ENCODE results near the gene WFDC5.

GRCh38 chr20:45087814-45088213 is 27.2 kb downstream of the WFDC5 start:
- TF ChIP-seq EP300 (IDR thresholded peaks at IDR 0.05) = no peak
- TF ChIP-seq, protein P1, sequence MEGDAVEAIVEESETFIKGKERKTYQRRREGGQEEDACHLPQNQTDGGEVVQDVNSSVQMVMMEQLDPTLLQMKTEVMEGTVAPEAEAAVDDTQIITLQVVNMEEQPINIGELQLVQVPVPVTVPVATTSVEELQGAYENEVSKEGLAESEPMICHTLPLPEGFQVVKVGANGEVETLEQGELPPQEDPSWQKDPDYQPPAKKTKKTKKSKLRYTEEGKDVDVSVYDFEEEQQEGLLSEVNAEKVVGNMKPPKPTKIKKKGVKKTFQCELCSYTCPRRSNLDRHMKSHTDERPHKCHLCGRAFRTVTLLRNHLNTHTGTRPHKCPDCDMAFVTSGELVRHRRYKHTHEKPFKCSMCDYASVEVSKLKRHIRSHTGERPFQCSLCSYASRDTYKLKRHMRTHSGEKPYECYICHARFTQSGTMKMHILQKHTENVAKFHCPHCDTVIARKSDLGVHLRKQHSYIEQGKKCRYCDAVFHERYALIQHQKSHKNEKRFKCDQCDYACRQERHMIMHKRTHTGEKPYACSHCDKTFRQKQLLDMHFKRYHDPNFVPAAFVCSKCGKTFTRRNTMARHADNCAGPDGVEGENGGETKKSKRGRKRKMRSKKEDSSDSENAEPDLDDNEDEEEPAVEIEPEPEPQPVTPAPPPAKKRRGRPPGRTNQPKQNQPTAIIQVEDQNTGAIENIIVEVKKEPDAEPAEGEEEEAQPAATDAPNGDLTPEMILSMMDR (IDR thresholded peaks at IDR 0.05) = no peak

Measured in gastroesophageal sphincter (tissue), 3 donors.